IMR-90 (cell line): ENCODE measurements around the gene ABCA7. TPM values are rescaled to one million over a fixed set of nuclear protein-coding genes. Genes with fewer than 3 reads are reported as not detected.

Source experiments
- ATAC-seq: fragments of 200-7000 bp; cut with Tn5 transposase; 2 replicates; pipeline ENCODE4 v1.9.1; 2020; ENCODE audit warnings: low read depth, mild to moderate bottlenecking, moderate library complexity
- BruUV-seq: library from RNA; stranded (reverse); fragments of 400-500 nt; replicated peaks from 2 replicates; lab custom pipeline; 2021; lab: Mats Ljungman, UMichigan
- CTCF ChIA-PET: fragments of 300-600 bp; formaldehyde crosslinking; extraction: SDS; loops from one replicate; lab custom pipeline; 2021; ENCODE audit warnings: antibody characterized with exemption; lab: Yijun Ruan, JAX
- POLR2A ChIA-PET: fragments of 300-600 bp; sonication (Branson Sonifier 250); formaldehyde crosslinking; loops from one replicate; lab custom pipeline; 2022; ENCODE audit warnings: antibody characterized with exemption; ENCODE audit not compliant: unreplicated experiment; lab: Charles Lee
- DNase-seq: peaks from one replicate; pipeline ENCODE4 v3.0.0; 2013
- H2AFZ ChIP-seq: replicated peaks from 2 replicates; pipeline ENCODE3; 2013; ENCODE audit warnings: low read length, mild to moderate bottlenecking; ENCODE audit not compliant: poor library complexity
- H2AK5ac ChIP-seq: 2 replicates; pipeline ENCODE4 v1.6.1; 2013; ENCODE audit warnings: low read depth, low read length, inconsistent platforms
- H2AK9ac ChIP-seq: replicated peaks from 2 replicates; pipeline ENCODE3; 2013; ENCODE audit warnings: mild to moderate bottlenecking, low read depth, low read length, moderate library complexity; ENCODE audit not compliant: poor library complexity
- H2BK120ac ChIP-seq: 2 replicates; pipeline ENCODE4 v1.6.1; 2013; ENCODE audit warnings: low read depth, low read length, inconsistent platforms
- H2BK15ac ChIP-seq: 3 replicates; pipeline ENCODE4 v1.6.1; 2013; ENCODE audit warnings: low read depth, low read length, inconsistent platforms
- H2BK20ac ChIP-seq: 2 replicates; pipeline ENCODE4 v1.6.1; 2013; ENCODE audit warnings: low read depth, mild to moderate bottlenecking, inconsistent platforms, low read length, moderate library complexity
- H2BK5ac ChIP-seq: 2 replicates; pipeline ENCODE4 v1.6.1; 2013; ENCODE audit warnings: mild to moderate bottlenecking, low read depth, low read length, inconsistent platforms; ENCODE audit not compliant: poor library complexity, severe bottlenecking
- H3K14ac ChIP-seq: replicated peaks from 2 replicates; pipeline ENCODE4 v1.6.1; 2013; ENCODE audit warnings: low read depth, low read length, inconsistent platforms
- H3K18ac ChIP-seq: 2 replicates; pipeline ENCODE4 v1.6.1; 2013; ENCODE audit warnings: low read depth, low read length, control low read depth
- H3K23ac ChIP-seq: 2 replicates; pipeline ENCODE4 v1.6.1; 2013; ENCODE audit warnings: low read depth, low read length, inconsistent platforms
- H3K27ac ChIP-seq: 2 replicates; pipeline ENCODE4 v1.5.1; 2013; ENCODE audit warnings: mild to moderate bottlenecking, control low read depth, low read length; ENCODE audit not compliant: insufficient read depth
- H3K27me3 ChIP-seq: 2 replicates; pipeline ENCODE4 v1.6.1; 2013; ENCODE audit warnings: low read length; ENCODE audit not compliant: control insufficient read depth, insufficient read depth
- H3K36me3 ChIP-seq: 2 replicates; pipeline ENCODE4 v1.6.1; 2013; ENCODE audit warnings: low read length, mixed read lengths; ENCODE audit not compliant: control insufficient read depth, insufficient read depth
- H3K4ac ChIP-seq: 2 replicates; pipeline ENCODE4 v1.6.1; 2013; ENCODE audit warnings: low read depth, low read length, inconsistent platforms
- H3K4me1 ChIP-seq: 2 replicates; pipeline ENCODE4 v1.6.1; 2013; ENCODE audit warnings: low read length, mixed read lengths; ENCODE audit not compliant: control insufficient read depth, insufficient read depth
- H3K4me2 ChIP-seq: 2 replicates; pipeline ENCODE4 v1.6.1; 2013; ENCODE audit warnings: low read depth, mild to moderate bottlenecking, control low read depth, low read length, moderate library complexity
- H3K4me3 ChIP-seq: 2 replicates; pipeline ENCODE4 v1.5.1; 2013; ENCODE audit warnings: low read depth, mild to moderate bottlenecking, control low read depth, low read length, moderate library complexity; ENCODE audit not compliant: insufficient read depth
- H3K56ac ChIP-seq: 2 replicates; pipeline ENCODE4 v1.6.1; 2013; ENCODE audit warnings: low read length, inconsistent platforms; ENCODE audit not compliant: insufficient read depth; ENCODE audit errors: extremely low read depth
- H3K79me1 ChIP-seq, 2 experiments: 2 replicates each; pipeline ENCODE4 v1.6.1; 2013; ENCODE audit warnings: low read length in 2 of 2, inconsistent platforms in 1 of 2, low read depth in 1 of 2
- H3K9ac ChIP-seq: 2 replicates; pipeline ENCODE4 v1.6.1; 2013; ENCODE audit warnings: low read depth, low read length, control low read depth
- H3K9me1 ChIP-seq: 2 replicates; pipeline ENCODE4 v1.6.1; 2013; ENCODE audit warnings: low read length, inconsistent platforms; ENCODE audit not compliant: insufficient read depth
- H3K9me3 ChIP-seq: 2 replicates; pipeline ENCODE4 v1.6.1; 2013; ENCODE audit warnings: low read length; ENCODE audit not compliant: control insufficient read depth, insufficient read depth
- H4K20me1 ChIP-seq: 2 replicates; pipeline ENCODE4 v1.6.1; 2013; ENCODE audit warnings: low read length, inconsistent platforms; ENCODE audit not compliant: insufficient read depth
- H4K5ac ChIP-seq: 2 replicates; pipeline ENCODE4 v1.6.1; 2013; ENCODE audit warnings: mild to moderate bottlenecking, low read depth, low read length, control low read depth
- H4K8ac ChIP-seq, 2 experiments: 2 replicates each; pipeline ENCODE4 v1.6.1; 2013; ENCODE audit warnings: low read depth in 2 of 2, low read length in 2 of 2, control low read depth in 1 of 2, inconsistent platforms in 1 of 2
- H4K91ac ChIP-seq: 2 replicates; pipeline ENCODE4 v1.6.1; 2013; ENCODE audit warnings: low read depth, low read length, inconsistent platforms; ENCODE audit not compliant: insufficient read depth
- BHLHE40 ChIP-seq: fragments of 150-350 bp; IDR thresholded peaks from 2 replicates; pipeline ENCODE4 v1.6.1; 2016; ENCODE audit warnings: mild to moderate bottlenecking, low read depth, low read length
- CHD1 ChIP-seq: IDR thresholded peaks from 2 replicates; pipeline ENCODE4 v1.6.1; 2012; ENCODE audit warnings: low read depth, low read length, improper control_type of control experiment
- MAFK ChIP-seq: IDR thresholded peaks from 2 replicates; pipeline ENCODE4 v1.6.1; 2012; ENCODE audit warnings: low read depth, low read length, improper control_type of control experiment
- MAZ ChIP-seq: IDR thresholded peaks from 2 replicates; pipeline ENCODE4 v1.6.1; 2012; ENCODE audit warnings: low read depth, mild to moderate bottlenecking, low read length, improper control_type of control experiment, moderate library complexity, borderline replicate concordance
- NFE2L2 ChIP-seq: fragments of 150-350 bp; IDR thresholded peaks from 2 replicates; pipeline ENCODE4 v1.6.1; 2016; ENCODE audit warnings: low read depth, mild to moderate bottlenecking, low read length
- RAD21 ChIP-seq: IDR thresholded peaks from 2 replicates; pipeline ENCODE4 v1.6.1; 2012; ENCODE audit warnings: low read length, improper control_type of control experiment
- SMC3 ChIP-seq: fragments of 150-350 bp; IDR thresholded peaks from 2 replicates; pipeline ENCODE4 v1.6.1; 2016; ENCODE audit warnings: low read depth, mild to moderate bottlenecking, antibody characterized with exemption, low read length, moderate library complexity
- WGBS, 2 experiments: methylation state at CpG; one replicate each; pipeline versions ENCODE4 v1.1.5 to v1.1.7; 2013; ENCODE audit warnings: missing lambda C conversion rate in 2 of 2; ENCODE audit not compliant: insufficient read length in 1 of 2; ENCODE audit errors: extremely low coverage in 2 of 2; 5-methylcytosine and 5-hydroxymethylcytosine counted together
- dilution Hi-C: fragments of 300-500 bp; cut with HindIII; formaldehyde crosslinking; loops from one replicate; pipeline ENCODE4 v1.14.3; 2018; ENCODE audit warnings: low sequenced_read_pairs; ENCODE audit not compliant: unreplicated experiment
- in situ Hi-C: fragments of 300-500 bp; cut with MboI; formaldehyde crosslinking; loops from 3 replicates; pipeline ENCODE4 v1.14.3; 2019; ENCODE audit warnings: low sequenced_read_pairs, inconsistent platforms, mixed read lengths
- intact Hi-C: fragments of 100-400 bp; cut with micrococcal nuclease; formaldehyde crosslinking; loops from 2 replicates; pipeline ENCODE4 v1.10.0; 2022
- polyA plus RNA-seq, 3 experiments: library from polyadenylated mRNA; depleted of rRNA; stranded (reverse); fragments of >200 nt; gene quantifications; 2 replicates each; pipeline ENCODE4 v1.2.3, GENCODE V29; 2012; ENCODE audit warnings: low replicate concordance in 1 of 3
- total RNA-seq: library from RNA; depleted of rRNA; stranded (reverse); fragments of >200 nt; gene quantifications from 2 replicates; pipeline ENCODE4 v1.2.3, GENCODE V29; 2012
- TF ChIP-seq, protein P1 (sequence below): fragments of 150-350 bp; IDR thresholded peaks from 2 replicates; pipeline ENCODE4 v1.6.1; 2017; ENCODE audit warnings: mild to moderate bottlenecking, antibody characterized with exemption, low read length, low read depth

ABCA7 gene
- total and polyA plus RNA-seq, 2 of the 4 experiments (the other 2 are of a cell fraction) = 0.36 to 3.3 TPM

GRCh38 chr19:1019980-1020867, 19.7 kb upstream of the ABCA7 start:
- peak overlapping the region; percentile 84 for H2AFZ ChIP-seq
- peaks cover 33% of the 10 kb centered on the region for H3K4me1 ChIP-seq
- peak overlapping the region; percentile 65 to 66; a peak in 3 of 4 replicates for H4K8ac ChIP-seq
- H3K56ac ChIP-seq = peak overlapping the region; percentile 69
- no peak overlapping the region for H2BK15ac ChIP-seq
- H4K5ac ChIP-seq = no peak overlapping the region; the same call in 1 of the 2 replicates
- H3K4ac ChIP-seq = peak overlapping the region; percentile 78
- H2AK5ac ChIP-seq = peak overlapping the region; percentile 90
- peaks cover 57% of the 10 kb centered on the region for H4K20me1 ChIP-seq
- H3K14ac ChIP-seq = peak overlapping the region; percentile 87
- ChIA-PET POLR2A (interaction anchor here (0.7 kb wide), 1 partner anchor 9 kb away, joined by 3 read pairs; no protein-coding TSS in a partner anchor), CTCF (interaction anchor here (0.5 kb wide), 1 partner anchor 175 kb away, joined by 4 read pairs; no protein-coding TSS in a partner anchor)
- H3K79me1 ChIP-seq = peaks cover 0 to 46% of the 10 kb centered on the region in 2 experiments; a peak in 2 of 4 replicates
- no peak overlapping the region for H2BK20ac ChIP-seq
- intact Hi-C loops = no loop called here
- H3K18ac ChIP-seq = no peak overlapping the region
- H3K27ac ChIP-seq = peak overlapping the region; percentile 66
- H3K9me1 ChIP-seq = peaks cover 9% of the 10 kb centered on the region; the same call in 1 of the 2 replicates
- peak overlapping the region; percentile 98 for H3K4me2 ChIP-seq
- dilution Hi-C loops = no loop called here
- 1% methylated on average over 37 of the region's 60 CpGs; no CpG with 5 or more reads in 1 of the 2 experiments for WGBS, 2 experiments
- no peak overlapping the region; the same call in 1 of the 2 replicates for H2BK120ac ChIP-seq
- peak overlapping the region; percentile 93 for H3K23ac ChIP-seq
- peak overlapping the region; percentile 57 for H4K91ac ChIP-seq
- ATAC-seq (no peak), DNase-seq (no peak)
- H3K36me3 ChIP-seq = no peaks in the 10 kb centered on the region
- peak overlapping the region; percentile 93 for H3K9ac ChIP-seq
- H3K27me3 ChIP-seq = no peaks in the 10 kb centered on the region
- BruUV-seq = TSS peak; percentile 55
- peak overlapping the region; percentile 31 for H2BK5ac ChIP-seq
- peak overlapping the region; percentile 66 for H3K4me3 ChIP-seq
- H2AK9ac ChIP-seq = peak overlapping the region; percentile 95
- TF ChIP-seq, protein P1, sequence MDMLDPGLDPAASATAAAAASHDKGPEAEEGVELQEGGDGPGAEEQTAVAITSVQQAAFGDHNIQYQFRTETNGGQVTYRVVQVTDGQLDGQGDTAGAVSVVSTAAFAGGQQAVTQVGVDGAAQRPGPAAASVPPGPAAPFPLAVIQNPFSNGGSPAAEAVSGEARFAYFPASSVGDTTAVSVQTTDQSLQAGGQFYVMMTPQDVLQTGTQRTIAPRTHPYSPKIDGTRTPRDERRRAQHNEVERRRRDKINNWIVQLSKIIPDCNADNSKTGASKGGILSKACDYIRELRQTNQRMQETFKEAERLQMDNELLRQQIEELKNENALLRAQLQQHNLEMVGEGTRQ = no peak
- no peak for TF ChIP-seq RAD21
- TF ChIP-seq MAZ = peak; percentile 14; the same call in 1 of the 2 replicates
- no peak for TF ChIP-seq MAFK
- TF ChIP-seq CHD1 = no peak
- TF ChIP-seq NFE2L2 = no peak
- no peak for TF ChIP-seq SMC3
- TF ChIP-seq BHLHE40 = no peak
- in situ Hi-C loops = no loop called here
- H3K9me3 ChIP-seq = no peaks in the 10 kb centered on the region
